ENCODE measurements around the gene BPIFB1. TPM values are rescaled to one million over a fixed set of nuclear protein-coding genes. Genes with fewer than 3 reads are reported as not detected.

The BPIFB1 gene
- total and polyA plus RNA-seq, 10 of the 15 experiments (the other 5 are each of a cell fraction or from before 2014, with no cell fraction given) = 0.13 TPM; not detected in 9

- POLR2A ChIA-PET = no interaction called here
- H2AFZ ChIP-seq (ENCODE audit: control insufficient read depth, low read depth, low read length) = no peak overlapping the region
- BruUV-seq (replicated peaks) = no TSS peak
- TF ChIP-seq CHD4 (IDR thresholded peaks at IDR 0.05) = no peak
- no peak for TF ChIP-seq RFX5 (IDR thresholded peaks at IDR 0.05; ENCODE audit: low read depth, low read length)
- no peak for TF ChIP-seq SMC3 (IDR thresholded peaks at IDR 0.05; ENCODE audit: borderline replicate concordance, low read length)
- TF ChIP-seq, protein P1, sequence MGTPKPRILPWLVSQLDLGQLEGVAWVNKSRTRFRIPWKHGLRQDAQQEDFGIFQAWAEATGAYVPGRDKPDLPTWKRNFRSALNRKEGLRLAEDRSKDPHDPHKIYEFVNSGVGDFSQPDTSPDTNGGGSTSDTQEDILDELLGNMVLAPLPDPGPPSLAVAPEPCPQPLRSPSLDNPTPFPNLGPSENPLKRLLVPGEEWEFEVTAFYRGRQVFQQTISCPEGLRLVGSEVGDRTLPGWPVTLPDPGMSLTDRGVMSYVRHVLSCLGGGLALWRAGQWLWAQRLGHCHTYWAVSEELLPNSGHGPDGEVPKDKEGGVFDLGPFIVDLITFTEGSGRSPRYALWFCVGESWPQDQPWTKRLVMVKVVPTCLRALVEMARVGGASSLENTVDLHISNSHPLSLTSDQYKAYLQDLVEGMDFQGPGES (IDR thresholded peaks at IDR 0.05) = no peak
- TF ChIP-seq CUX1 (IDR thresholded peaks at IDR 0.05; ENCODE audit: insufficient replicate concordance, low read depth, low read length) = no peak
- no peak for TF ChIP-seq HDAC6 (IDR thresholded peaks at IDR 0.05; ENCODE audit: unreplicated experiment)
- no peak for TF ChIP-seq PKNOX1 (IDR thresholded peaks at IDR 0.05)
- TF ChIP-seq, protein P2, sequence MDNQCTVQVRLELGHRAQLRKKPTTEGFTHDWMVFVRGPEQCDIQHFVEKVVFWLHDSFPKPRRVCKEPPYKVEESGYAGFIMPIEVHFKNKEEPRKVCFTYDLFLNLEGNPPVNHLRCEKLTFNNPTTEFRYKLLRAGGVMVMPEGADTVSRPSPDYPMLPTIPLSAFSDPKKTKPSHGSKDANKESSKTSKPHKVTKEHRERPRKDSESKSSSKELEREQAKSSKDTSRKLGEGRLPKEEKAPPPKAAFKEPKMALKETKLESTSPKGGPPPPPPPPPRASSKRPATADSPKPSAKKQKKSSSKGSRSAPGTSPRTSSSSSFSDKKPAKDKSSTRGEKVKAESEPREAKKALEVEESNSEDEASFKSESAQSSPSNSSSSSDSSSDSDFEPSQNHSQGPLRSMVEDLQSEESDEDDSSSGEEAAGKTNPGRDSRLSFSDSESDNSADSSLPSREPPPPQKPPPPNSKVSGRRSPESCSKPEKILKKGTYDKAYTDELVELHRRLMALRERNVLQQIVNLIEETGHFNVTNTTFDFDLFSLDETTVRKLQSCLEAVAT (IDR thresholded peaks at IDR 0.05) = no peak
- no peak for TF ChIP-seq GATAD2B (conservative IDR thresholded peaks at IDR 0.05; ENCODE audit: low read depth)
- no peak for TF ChIP-seq GABPA (IDR thresholded peaks at IDR 0.05; ENCODE audit: low read depth)
- no peak for TF ChIP-seq EED (IDR thresholded peaks at IDR 0.05; ENCODE audit: low read depth)
- no peak for TF ChIP-seq SUZ12 (IDR thresholded peaks at IDR 0.05; ENCODE audit: unreplicated experiment)
- no peak for TF ChIP-seq MEF2A (IDR thresholded peaks at IDR 0.05; ENCODE audit: insufficient read depth, low read depth, low read length)
- no peak for TF ChIP-seq HDGF (IDR thresholded peaks at IDR 0.05)
- no peak for TF ChIP-seq ZSCAN29 (IDR thresholded peaks at IDR 0.05)
Measured at GRCh38 chr20:33261465-33261864, 21.5 kb upstream of the BPIFB1 start.

More at GRCh38 chr20:33261465-33261864, 21.5 kb upstream of the BPIFB1 start:
- RAD21 ChIA-PET (ENCODE audit: unreplicated experiment) = no interaction called here
- DNase-seq (ENCODE audit: low read depth, low spot score) (no peak), ATAC-seq (no peak), FAIRE-seq (no peak)
- Histone ChIP-seq H3K9me3 (replicated peaks; ENCODE audit: control insufficient read depth, insufficient read depth, low read length) (no peaks in the 10 kb centered on the region; the same call in 2 of the 3 replicates), H4K20me1 (ENCODE audit: control insufficient read depth, insufficient read depth) (no peaks in the 10 kb centered on the region), H3K79me2 (ENCODE audit: control insufficient read depth, insufficient read depth, low read length) (no peaks in the 10 kb centered on the region), H3K36me3 (ENCODE audit: control insufficient read depth in 2 of 2, insufficient read depth in 2 of 2, low read length in 1 of 2) (no peaks in the 10 kb centered on the region), H3K4me1 (ENCODE audit: control insufficient read depth, insufficient read depth, low read length) (no peaks in the 10 kb centered on the region), H3K27ac (ENCODE audit: control insufficient read depth, insufficient read depth) (no peak overlapping the region), H3K9ac (ENCODE audit: control insufficient read depth, insufficient read depth, low read length) (no peak overlapping the region), H3K4me3 (no peak overlapping the region), H3K27me3 (replicated peaks in 1 of 2; ENCODE audit: control insufficient read depth in 2 of 2, insufficient read depth in 2 of 2, low read length in 1 of 2) (no peaks in the 10 kb centered on the region), H3K4me2 (ENCODE audit: control insufficient read depth, insufficient read depth) (no peak overlapping the region)
- WGBS (ENCODE audit: insufficient coverage, insufficient replicate concordance, low lambda C conversion rate, missing lambda C conversion rate) = 44% methylated on average over 4 of the region's 4 CpGs
- CTCF ChIA-PET = no interaction called here
- SMC1A ChIA-PET (ENCODE audit: uncharacterized antibody, unreplicated experiment) = no interaction called here
- in situ Hi-C loops (cut with MboI) (no loop called here), intact Hi-C loops (cut with micrococcal nuclease; ENCODE audit: unreplicated experiment) (no loop called here)
